GM12873 (cell line): ENCODE measurements around the gene WSCD1.

Experiments used
- TF ChIP-seq, protein P1 (sequence below): IDR thresholded peaks from 2 replicates; pipeline ENCODE4 v1.5.1; 2012; ENCODE audit warnings: low read depth, mild to moderate bottlenecking, moderate library complexity, low read length, control low read depth; ENCODE audit not compliant: insufficient read depth; ENCODE audit errors: missing control alignments

The WSCD1 gene

DNA sequence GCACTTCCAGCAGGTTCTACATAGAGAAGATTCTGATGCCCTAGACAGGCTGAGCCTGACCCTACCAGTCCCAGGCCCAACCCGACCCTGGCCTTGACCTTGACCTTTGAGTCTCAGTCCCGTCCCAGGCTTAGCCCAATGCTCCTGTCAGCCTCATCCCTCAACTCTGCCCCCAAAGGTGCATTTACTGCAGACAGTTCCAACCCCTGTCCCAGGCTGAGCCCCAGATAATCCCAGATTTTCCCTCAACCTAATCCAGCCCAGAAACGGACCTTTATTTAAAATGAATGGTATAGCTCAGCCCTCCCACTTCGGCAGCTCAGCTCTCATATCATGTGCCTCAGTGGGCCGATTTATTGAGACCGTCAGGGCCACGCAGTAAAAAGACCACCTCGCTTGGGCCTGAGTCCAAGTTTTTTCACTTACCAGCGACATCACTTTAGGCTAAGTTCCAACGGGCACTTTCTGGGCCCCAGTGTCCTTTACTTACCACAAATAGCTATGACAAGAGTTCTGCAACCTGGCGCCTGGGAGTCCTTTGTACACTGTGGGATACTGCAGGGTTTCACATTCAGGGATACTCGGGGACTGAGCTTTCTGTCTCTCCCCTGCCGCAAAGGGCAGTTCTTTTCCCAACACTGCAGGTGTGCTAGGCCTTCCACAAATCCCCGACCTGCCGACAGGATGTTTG, 89.5 kb downstream of the WSCD1 start:
- TF ChIP-seq, protein P1, sequence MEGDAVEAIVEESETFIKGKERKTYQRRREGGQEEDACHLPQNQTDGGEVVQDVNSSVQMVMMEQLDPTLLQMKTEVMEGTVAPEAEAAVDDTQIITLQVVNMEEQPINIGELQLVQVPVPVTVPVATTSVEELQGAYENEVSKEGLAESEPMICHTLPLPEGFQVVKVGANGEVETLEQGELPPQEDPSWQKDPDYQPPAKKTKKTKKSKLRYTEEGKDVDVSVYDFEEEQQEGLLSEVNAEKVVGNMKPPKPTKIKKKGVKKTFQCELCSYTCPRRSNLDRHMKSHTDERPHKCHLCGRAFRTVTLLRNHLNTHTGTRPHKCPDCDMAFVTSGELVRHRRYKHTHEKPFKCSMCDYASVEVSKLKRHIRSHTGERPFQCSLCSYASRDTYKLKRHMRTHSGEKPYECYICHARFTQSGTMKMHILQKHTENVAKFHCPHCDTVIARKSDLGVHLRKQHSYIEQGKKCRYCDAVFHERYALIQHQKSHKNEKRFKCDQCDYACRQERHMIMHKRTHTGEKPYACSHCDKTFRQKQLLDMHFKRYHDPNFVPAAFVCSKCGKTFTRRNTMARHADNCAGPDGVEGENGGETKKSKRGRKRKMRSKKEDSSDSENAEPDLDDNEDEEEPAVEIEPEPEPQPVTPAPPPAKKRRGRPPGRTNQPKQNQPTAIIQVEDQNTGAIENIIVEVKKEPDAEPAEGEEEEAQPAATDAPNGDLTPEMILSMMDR, result no peak

- TF ChIP-seq, protein P1, result no peak
Measured at GRCh38 chr17:6160232-6160555, 90.0 kb downstream of the WSCD1 start.

DNA sequence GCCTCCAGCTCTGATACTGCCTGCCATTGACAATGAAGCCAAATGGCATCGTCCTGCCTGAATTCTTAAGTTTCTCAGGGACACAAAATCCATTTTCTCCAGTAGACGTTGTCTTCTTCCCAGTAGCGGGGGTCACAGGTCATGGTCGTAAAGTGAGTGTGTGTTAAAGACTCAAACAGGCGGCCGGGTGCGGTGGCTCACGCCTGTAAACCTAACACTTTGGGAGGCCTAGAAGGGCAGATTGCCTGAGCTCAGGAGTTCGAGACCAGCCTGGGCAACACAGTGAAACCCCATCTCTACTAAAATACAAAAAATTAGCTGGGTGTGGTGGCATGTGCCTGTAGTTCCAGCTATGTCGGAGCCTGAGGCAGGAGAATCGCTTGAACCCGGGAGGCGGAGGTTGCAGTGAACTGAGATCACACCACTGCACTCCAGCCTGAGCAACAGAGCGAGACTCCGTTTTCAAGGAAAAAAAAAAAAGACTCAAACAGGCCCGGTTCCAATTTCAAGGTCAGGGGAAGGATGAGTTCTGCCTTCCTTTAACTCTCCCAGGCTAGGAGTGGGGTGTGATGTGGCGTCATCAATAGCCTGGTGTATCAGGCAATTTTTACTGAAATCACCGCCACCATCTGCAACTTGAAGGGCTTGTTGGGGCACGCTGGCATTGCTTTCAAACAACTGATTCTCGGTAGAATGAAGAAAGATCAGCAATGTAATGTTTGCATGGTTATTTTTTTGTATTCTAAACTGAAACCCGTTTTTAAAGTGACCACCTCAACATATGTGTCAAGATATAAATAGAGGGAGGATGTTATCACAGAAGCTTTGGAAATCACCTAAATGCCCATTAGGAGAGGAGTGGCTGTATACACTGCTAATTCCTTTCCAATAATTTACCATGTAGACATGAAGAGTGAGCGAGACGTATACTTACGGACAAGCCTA, 91.0 kb downstream of the WSCD1 start:
- TF ChIP-seq, protein P1, result no peak

DNA sequence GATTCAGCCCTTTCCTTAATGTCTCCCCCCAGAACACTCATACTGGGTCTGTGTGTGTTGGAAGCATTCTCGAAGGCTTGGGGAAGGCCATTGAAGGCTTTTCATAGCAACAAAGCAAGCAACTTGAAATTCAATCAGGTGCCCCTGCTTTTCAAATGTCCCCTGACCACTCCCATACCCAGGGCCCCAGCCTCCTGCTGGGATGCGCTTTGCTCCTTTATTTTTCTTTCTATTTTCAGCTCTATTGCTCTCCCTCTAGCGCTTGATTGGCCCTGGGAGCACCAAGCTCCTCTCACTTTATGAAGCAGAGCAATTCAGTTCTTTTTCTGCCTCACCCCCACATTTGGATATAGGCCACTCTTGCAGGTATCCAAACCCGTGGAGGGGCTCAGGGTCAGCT, 92.0 kb downstream of the WSCD1 start:
- TF ChIP-seq, protein P1, result no peak

GRCh38 chr17:6162892-6163291, 92.7 kb downstream of the WSCD1 start:
- TF ChIP-seq, protein P1, result no peak

DNA sequence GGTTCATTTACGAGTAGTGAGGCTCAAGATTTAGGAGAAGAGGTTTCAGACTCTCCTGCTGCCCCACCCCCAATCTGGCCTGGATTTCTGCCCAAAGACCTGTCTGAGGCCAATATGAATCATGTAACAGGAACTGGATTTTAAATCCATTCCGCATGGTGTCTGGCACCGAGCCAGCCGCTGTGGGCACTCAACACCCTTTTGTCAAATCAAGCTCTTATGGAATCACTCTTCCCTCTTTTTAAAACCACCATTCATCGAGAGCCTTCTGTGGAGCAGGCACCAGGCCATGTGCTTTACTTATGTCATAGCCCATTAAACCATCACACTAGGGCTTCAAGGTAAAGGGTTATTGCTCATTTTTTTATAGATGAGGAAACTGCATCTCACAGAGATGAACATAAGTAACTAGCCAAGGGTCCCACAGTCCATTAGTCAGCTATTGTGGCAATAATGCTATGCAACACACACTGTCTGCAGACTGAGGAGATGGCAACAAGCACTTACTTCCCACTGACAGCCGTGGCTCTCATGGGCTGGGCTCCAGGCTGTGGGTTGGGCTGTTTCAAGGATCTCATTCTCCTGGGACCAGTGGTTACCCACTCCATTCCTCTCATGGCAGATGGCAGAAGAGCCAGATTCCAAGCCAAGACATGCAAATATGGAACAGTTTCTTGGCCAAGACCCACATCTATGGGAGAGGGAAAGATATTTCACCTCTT, 93.6 kb downstream of the WSCD1 start:
- TF ChIP-seq, protein P1, result no peak

- TF ChIP-seq, protein P1, result no peak
Measured at GRCh38 chr17:6164996-6165395, 94.8 kb downstream of the WSCD1 start.
